ENCODE data around the gene ZFP37.
"Not testable (repeated sequence)": the region's sequence is repeated elsewhere in the genome, so short reads cannot be mapped to it uniquely, and the experiment has no call there.

The ZFP37 gene

DNA sequence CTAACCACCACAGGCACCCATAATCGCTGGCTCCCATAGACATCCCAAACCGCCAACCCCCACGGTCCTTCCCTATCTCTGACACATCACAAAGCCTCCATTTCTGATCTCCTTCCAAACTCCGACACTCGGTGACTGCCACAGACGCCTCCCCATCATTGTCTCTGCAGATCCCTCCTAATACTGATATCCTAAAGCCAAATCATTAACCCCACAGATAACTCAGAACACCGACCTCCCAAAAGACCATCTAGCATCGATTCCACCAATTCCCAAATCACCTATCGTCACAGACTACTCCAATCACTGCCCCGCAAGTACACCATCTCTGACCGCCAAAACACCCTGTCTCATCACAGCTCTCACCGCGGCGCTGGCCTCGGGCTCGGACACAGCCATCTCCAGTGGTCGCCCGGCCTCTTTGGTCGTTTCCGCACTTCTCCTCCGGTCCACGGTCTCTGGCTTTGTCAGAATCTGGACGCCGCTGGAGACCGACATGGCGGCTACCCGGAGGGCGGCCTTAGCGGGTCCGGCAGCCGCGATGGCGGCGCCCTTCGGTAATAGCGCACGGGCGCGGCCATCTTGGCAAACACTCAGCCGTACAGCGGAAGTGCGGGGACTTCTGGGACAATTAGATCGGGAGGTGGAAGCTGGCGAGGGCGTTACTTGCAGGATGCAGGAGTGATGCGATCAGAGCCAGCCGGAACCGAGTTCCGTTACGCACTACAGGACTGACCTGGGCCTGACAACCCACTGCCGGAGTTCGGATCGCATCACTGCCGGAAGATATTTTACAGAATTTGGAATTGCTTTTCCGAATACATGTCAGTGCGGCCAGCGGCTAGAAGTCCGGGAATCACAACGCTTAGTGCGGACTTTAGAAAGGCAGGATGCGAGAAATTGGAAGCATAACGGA is at the start of gene ZFP37:
Gene ZFP37, minus strand, starts transcription at position 534 of the 916 bp plus-strand sequence. Its CDS starts 36 bp downstream, at position 498.
- DNase-seq: peak; percentile 93

DNA sequence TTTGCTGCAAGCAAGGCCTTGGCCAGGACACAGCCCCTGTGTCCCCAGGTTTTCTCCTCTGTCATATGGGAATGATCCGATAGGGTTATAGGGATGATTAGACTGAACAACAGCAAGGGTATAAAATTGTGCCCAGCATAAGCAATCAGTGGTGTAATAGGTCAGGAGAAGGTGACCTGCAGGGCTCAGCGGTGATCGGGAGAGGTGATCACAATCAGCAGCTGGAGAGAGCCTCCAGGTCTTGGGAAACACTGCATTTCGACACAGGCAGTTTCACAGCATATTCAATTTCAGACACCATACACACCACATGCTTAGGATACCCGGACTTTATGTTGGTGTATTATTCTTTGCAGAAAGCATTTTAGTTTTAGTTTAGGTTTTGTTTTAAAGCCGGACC is 48.8 kb upstream of the ZFP37 start:
- not testable (repeated sequence) for DNase-seq

DNA sequence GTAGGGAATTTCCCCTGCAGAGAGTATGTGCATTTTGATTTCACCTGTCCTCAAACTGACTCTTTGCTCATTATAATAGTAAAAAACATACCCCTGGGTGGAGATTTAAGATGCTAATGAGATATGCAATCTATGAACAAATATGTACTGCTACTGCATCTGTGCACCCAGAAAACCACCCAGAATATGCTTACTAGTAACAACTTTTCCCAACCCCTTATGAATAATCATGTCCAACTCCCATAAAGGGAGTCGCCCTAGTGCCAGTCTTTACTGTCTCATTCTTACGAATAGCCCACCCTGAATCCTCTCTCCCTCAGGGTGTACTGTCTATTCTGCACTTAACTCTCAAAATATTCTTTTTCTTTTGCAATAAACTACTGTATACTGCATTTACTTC is 39.0 kb upstream of the ZFP37 start:
- DNase-seq: no peak

DNA sequence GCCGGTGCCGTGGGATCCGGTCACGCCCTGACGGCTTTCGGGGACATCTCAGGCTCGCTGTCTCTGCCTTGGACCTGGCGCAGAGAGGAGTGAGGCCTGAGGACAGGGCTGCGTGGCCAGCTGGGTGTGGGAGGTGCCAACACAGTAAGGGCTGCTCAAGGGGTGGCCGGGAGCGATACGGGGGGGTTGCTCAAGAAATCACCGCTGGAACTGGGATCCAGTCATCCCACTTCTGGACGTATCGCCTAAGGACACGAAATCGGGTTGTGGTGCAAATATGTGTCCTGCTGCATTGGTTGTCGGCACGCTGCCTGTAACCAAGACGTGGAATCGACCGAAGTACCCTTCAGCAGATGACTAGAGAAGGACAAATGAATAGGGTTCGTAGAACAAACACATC is 33.4 kb upstream of the ZFP37 start:
- DNase-seq: not testable (repeated sequence)

DNA sequence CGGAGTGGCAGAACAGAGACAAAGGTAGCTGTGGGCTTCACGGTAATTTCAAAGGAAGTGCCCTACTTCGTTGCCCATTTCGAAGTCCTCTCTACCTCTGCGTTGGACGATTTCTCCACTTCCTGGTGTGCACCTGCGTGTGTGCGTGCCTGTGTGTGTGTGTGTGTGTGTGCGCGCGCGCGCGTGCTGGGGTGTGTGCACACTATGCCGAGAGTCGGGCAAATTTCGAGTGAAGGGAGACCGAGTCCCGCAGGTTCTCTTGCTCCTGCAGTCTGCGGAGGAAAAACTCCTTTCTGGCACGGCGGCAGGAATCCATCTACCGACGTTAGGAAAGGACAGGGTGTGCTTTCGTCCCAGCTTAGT is 32.6 kb upstream of the ZFP37 start:
- DNase-seq: not testable (repeated sequence)

DNA sequence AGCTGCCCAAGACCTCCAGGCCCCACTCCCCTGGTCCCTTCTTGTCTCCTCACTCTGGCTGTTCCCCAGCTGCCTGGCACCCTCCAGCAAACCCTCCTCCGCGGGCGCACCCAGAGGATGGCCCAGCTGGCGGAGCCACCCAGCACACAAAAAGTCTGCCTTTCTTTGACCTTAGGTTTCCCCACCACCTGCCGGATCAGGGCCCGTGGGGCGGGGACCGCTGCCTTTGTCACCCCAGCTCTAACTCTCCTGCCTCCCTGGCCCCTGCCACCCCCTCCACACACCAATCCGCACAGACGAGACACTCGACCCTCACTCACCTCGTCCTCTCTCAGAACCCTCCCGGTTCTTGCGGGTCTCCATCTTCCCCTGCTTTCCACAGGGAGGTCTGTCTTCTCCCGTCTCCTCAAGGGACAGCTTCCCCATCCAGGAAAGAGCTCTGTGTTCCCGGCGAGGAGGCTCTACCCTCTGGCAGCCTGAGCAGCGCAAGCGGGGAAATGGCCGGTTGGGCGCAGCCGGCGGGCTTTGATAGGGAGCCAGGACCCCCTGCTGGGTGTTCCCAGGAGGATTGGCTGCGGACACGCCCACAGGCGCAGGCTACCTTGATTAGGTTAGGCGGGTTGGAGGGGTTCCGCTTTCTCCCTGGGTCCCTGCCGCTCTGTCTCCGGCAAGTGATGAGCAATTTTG is 32.1 kb upstream of the ZFP37 start:
- not testable (repeated sequence) for DNase-seq

DNA sequence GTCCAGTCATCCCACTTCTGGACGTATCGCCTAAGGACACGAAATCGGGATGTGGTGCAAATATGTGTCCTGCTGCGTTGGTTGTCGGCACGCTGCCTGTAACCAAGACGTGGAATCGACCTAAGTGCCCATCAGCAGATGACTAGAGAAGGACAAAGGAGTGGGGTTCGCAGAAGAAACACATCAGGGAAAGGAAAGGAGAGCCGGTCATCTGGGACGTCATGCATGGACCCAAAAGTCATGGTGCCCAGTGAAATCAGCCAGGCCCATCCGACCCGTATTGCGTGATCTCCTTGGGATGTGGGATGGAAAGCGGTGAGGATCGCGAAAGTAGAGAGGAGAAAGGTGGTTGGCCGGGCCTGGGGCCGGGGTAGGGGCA is 6.4 kb upstream of the ZFP37 start:
- DNase-seq: not testable (repeated sequence)

DNA sequence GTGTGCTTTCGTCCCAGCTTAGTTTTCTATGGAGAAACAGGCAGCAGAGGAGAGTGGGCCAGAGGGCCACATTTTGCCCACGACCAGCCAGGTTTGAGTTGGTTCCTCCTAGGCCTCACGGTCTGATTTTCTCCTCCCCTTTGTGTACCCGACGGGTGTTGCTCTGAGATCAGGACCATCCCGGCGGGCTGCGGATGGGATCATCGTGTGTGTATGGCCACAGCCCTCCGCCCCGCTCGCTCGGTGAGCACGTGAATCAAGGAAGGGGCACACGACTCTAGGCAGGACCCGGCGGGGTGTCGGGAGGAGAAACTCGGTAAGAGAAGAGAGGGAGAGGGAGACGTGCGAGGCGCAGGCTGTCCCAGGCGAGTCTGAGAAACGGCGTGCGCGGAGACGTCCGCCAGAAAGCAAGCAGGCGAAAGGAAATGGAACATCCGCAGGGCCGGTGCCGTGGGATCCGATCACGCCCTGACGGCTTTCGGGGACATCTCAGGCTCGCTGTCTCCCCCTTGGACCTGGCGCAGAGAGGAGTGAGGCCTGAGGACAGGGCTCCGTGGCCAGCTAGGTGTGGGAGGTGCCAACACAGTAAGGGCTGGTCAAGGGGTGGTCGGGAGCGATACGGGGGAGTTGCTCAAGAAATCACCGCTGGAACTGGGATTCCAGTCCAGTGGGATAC is 5.9 kb upstream of the ZFP37 start:
- not testable (repeated sequence) for DNase-seq

DNA sequence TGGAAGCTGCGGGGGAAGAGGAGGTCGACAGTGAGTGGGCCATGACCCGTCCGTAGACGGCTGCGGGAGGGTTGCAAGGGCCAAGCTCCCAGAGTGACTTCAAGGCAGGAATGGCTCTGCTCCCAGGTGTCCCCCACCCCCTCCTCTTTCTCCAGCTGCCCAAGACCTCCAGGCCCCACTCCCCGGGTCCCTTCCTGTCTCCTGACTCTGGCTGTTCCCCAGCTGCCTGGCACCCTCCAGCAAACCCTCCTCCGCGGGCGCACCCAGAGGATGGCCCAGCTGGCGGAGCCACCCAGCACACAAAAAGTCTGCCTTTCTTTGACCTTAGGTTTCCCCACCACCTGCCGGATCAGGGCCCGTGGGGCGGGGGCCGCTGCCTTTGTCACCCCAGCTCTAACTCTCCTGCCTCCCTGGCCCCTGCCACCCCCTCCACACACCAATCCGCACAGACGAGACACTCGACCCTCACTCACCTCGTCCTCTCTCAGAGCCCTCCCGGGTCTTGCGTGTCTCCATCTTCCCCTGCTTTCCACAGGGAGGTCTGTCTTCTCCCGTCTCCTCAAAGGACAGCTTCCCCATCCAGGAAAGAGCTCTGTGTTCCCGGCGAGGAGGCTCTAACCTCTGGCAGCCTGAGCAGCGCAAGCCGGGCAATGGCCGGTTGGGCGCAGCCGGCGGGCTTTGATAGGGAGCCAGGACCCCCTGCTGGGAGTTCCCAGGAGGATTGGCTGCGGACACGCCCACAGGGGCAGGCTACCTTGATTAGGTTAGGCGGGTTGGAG is 4.7 kb upstream of the ZFP37 start:
- not testable (repeated sequence) for DNase-seq

DNA sequence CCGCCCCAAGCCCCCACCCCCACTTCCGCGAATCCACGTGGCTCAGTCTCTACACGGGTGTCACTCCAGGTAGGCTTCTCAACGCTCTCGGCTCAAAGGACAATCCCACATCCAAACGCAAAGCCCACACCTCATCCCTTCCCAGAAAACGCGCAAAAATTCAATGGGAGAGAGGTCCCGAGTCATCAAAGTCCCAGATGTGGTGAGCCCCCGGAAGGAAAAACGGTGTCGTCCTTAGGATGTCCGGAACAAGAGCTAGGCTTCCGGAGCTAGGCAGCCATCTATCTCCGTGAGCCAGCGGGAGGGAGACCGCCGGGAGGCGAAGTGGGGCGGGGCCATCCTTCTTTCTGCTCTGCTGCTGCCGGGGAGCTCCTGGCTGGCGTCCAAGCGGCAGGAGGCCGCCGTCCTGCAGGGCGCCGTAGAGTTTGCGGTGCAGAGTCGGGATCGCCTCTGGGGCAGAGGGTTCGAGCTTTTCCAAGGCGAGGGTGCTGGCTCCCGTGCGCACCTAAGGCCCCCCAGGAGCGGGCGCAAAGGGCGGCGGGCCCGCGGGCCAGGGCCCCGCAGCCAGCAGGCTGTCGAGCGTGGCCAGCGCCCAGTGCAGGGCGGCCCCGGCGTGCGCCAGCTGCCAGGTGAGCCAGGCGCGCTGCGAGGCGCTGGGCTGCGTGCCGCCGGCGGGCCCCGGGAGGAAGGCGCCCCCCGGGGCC is 3.2 kb upstream of the ZFP37 start:
- DNase-seq: not testable (repeated sequence)

DNA sequence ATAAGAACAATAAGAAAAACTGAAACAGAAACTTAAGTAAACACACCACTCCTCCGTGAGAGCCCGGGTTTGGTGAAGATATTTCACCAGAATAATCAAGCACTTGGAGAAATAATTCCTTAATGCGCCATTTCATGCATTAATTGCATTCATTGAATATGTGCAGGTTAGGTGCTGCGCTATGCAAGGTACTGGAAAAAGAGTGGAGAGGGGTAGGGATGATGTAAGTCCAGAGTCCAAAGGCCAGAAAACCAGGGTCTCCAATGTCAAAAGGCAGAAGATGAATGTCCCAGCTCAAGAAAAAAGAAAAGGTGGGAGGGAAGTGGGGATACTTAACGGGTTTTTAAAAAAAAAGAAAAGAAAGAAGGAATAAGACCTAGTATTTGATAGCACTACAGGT is 669 bp upstream of the ZFP37 start:
- no peak for DNase-seq

DNA sequence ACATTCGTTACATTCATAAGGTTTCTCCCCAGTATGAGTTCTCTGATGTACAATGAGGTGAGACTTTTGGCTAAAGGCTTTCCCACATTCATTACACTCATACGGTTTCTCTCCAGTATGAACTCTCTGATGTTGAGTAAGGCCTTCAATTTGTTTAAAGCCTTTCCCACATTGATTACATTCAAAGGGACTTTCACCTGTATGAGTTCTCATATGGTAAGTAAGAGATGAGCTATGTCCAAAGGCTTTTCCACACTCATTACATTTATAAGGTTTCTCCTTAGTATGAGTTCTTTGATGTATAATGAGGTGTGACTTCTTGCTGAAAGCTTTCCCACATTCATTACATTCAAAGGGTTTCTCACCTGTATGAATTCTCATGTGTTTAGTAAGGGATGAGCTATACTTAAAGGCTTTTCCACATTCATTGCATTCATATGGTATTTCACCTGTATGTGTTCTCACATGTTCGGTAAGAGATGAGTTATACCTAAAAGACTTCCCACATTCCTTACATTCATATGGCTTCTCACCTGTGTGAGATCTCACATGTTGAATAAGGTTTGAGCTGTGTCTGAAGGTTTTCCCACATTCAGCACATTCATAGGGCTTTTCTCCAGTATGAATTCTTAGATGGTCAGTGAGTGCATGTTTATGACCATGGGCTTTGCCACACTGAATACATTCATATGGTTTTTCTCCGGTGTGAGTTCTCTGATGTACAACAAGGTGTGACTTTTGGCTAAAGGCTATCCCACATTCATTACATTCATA is 13.5 kb downstream of the ZFP37 start:
- no peak for DNase-seq

DNA sequence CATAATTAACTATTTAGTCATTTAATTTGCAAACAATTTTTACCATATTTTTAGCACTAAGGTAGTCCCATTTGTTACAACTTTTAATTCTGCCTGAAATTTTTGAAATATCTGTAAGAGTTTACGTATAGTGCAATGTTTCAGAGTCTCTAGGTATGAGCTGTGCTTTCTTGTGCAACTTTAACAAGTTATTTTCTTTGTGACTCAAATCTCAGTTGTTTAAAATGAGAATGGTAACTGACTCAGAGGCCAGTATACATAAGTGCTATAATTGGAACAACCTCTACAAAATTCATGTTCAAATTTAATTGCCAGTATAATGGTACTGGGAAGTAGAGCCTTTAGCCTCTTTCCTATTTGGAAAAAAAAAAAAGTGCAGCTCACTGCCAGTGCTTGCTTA is 30.3 kb downstream of the ZFP37 start:
- DNase-seq: no peak

DNA sequence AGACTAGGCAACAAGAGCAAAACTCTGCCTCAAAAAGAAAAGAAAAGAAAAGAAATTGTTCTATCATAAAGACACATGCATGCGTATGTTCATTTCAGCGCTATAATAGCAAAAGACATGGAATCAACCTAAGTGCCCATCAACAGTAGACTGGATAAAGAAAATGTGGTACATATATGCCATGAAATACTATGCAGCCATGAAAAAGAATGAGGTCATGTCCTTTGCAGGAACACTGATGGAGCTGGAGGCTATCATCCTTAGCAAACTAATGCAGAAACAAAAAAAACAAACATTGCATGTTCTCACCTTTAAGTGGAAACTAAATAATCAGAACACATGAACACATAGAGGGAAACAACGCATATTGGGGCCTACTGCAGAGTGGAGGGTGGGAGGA is 38.3 kb downstream of the ZFP37 start:
- DNase-seq: no peak

DNA sequence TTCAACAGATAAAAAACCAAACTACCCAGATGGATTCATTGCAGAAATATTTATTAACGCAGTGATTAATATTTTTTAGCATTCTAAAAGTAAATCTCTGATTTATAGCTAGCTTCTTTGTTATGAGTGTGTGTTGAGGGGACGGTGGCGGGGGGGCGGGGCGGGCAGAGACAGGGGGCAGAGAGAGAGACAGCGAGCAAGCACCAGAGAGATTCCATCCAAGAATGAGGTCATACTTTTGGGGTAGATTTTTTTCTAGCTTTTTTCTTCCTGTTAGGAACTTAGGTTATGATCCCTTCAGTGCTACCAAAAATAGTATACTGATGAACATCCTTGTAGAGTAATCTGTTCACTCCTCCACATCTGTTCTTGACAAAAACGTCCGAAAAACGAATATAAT is 44.0 kb downstream of the ZFP37 start:
- no peak for DNase-seq

DNA sequence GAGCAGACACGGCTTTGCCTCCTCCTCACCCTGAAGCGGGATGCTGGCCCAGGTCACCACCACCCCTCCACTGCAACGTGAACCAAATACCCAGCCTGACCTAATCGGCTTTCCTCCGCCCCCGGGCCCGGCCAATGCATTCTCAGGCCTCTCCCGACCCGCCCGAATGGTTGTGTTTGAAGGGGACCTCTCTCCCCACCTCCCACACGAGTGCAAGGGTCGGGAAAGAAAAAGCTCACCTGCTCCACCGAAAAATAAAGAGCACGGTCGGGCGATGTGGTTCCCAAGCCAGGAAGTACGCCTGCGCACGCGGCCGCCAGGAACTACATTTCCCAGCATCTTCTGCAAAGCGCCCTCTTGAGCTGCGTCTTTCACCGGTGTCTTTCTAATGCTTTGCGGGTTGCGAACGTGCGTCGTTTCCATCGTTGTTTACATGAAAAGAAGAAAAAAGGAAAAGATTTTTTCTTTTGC is 44.6 kb downstream of the ZFP37 start, which contains the start of gene ZNF883:
Gene ZNF883, minus strand, starts transcription at position 282 of the 471 bp plus-strand sequence.
- DNase-seq: peak; percentile 57

DNA sequence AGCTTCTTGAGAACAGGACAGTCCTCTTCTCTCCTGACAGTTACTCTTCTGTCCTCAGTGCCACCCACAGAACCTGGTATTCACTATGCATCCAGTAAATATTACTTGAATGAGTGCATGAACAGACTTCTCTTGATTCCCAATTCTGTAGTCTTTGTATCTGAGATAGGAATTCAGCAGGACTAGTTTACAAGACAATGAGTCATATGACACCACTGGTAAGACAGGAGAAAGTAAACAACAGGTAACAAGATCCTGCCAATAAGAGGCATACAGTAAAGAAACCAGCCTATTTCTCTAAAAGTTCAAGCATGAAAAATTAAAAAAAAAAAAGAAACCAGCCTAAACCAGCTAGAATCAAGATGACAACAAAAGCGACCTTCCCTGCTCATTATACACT is 50.7 kb downstream of the ZFP37 start:
- DNase-seq: no peak

DNA sequence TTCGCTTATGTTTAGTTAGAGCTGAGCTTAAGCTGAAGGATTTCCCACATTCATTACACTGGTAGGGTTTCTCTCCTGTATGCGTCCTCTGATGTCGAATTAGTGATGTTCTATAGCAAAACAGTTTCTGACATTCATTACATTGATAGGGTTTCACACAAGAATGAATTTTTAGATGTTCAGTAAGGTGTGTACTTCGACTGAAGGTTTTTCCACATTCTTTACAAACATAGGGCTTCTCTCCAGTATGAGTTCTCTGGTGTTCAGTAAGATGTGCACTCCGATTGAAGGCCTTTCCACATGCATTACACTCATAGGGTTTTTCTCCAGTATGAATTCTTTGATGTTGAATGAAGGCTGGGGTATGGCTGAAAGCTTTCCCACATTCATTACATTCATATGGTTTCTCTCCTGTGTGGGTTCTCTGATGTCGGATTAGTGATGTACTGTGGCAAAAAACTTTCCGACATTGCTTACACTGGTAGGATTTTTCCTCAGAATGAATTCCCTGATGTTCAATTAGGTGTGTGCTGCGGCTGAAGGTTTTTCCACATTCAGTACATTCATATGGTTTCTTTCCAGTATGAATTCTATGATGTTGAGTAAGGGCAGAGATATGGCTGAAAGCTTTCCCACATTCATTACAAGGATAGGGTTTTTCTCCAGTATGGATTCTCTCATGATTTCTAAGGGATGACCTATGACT is 59.1 kb downstream of the ZFP37 start:
- DNase-seq: no peak
